ENCODE data around the gene TIGD6. TPM values are rescaled to one million over a fixed set of nuclear protein-coding genes. Genes with fewer than 3 reads are reported as not detected.

The TIGD6 gene
- total RNA-seq, 1 donor from 2014 or later = 2.7 TPM

- DNase-seq (ENCODE audit: low spot score) (no peak), ATAC-seq (no peak)
Observed at GRCh38 chr5:149981206-149981605, 19.2 kb downstream of the TIGD6 start.

DNA sequence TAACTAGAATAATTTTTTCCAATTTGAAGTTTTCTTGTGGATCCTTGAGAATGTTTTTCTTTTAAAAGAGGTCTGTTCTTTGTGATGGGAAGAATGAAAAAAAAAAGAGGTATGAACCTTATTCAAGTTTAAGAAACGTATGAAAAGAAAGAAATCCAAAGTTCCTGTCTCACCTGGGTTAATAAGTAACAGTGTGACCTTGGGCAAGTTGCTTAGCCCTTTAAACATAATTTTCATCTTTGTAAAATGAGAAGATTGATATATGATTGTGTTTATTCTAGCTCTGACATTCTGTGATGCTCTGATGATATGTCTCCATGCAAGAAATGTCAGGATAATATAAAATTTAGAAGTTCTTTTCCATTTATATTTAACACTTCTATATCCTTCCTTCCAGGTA, 20.6 kb downstream of the TIGD6 start:
- no peak for DNase-seq (ENCODE audit: low spot score)
- ATAC-seq = no peak

DNA sequence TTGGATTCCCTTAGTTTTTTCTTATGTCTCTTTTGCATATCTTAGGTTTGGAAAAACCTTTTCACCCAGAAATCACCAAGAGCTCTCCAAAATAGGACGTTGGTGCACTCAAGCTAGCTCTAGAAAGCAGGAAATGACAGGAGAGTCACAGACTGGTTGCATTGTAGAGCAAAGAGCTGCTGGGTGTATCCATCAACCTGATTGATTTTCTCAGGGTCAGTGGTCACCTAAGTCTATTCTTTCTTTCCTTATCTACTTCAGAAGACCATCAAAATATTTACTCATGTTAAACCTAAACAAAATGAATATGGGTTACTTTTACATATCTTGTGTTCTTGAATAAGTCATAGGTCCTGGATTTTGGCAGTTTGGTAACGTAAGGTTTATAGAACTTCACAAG, 25.0 kb downstream of the TIGD6 start:
- no peak for DNase-seq (ENCODE audit: low spot score)
- no peak for ATAC-seq

DNA sequence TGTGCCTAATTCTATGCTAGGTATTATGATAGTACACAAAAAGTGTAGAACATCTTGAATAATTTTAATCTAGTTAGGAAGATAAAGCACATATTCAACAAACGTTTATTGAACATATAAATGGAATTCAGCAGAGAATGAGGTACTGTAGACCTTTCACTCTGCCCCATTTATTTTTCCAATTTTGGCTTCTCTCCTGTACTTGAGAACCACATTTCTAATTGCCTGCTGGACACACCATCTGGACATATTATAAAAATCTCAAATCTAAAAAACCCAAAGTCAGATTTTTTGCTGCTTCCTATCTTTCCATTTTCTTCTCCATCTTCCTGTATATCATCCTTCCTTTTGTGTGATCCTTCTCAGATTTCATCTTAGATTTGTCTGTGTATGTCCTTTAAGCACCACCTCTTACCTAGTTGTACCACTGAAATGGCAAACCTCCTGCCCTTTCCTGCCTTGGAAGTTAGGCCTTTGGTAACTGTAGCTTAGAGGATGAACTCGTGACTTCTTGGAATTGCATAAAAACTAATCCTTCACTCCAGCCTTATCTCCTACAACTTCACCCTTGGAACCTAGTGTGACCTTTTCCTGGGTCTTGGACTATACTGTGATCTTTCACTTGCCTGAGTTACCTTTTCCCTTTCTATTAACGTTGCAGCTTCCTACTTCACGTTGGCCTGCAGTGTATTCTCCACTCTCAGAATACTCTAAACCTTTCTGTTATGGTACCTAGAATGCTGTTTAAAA, 31.1 kb downstream of the TIGD6 start:
- no peak for DNase-seq (ENCODE audit: low spot score)
- no peak for ATAC-seq

DNA sequence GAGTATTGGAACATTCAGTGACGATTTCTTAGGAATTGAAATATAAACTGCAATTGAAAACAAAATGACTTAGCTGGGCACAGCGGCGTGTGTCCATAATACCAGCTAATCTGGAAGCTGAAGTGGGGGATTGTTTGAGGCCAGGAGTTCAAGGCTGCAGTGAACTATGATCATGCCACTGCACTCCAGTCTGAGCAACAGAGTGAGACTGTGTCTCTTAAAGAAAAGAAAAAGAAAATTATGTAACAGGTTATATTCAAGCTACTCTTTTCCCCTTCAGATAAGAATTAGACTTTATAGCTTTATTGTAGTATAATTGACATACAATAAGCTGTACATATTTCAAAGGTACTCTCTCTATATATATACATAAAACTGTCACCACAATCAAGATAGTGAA, 33.5 kb downstream of the TIGD6 start:
- no peak for DNase-seq (ENCODE audit: low spot score)
- ATAC-seq = no peak

DNA sequence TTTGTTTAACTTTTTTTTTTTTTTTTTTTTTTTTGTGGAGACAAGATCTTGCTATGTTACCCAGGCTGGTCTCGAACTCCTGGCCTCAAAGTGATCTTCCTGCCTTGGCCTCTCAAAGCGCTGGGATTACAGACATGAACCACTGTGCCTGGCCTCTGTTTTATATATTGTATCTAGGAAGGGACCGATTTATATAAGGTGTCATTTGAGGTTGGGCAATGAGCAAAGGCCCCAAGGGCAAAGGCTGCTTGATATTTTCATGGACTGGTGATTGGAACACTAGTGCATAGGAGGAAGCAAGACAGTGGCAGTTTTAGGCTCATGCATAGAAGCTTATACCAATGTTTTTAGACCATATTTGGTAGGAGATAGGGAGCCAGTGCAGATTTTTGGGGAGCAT, 36.7 kb downstream of the TIGD6 start:
- DNase-seq (ENCODE audit: low spot score) = no peak
- ATAC-seq = no peak

DNA sequence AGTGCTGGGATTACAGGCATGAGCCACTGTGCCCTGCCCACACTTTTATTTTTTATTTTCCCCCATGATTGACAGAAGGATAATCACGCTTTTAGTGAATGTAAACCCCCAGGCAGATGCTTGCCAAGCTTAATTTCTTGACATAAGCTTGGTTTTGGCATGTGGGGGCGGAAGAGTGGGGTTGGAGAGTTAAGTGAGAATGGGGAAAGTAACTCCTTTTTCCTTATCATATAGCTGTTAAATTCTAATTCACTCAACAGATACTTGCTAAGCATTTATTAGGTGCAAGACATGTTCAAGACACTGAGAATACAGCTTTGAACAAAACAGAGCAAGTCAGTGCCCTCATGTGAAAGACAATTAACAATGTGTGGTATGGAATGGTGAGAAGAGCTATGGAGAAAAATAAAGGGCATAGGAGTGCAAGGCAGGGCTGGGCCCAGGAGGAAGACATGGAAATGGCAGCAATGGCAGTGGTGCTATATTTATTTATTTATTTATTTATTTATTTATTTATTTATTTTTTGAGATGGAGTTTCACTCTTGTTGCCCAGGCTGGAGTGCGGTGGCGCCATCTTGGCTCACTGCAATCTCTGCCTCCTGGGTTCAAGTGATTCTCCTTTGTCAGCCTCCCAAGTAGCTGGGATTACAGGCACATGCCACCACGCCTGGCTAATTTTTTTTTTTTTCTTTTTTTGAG, 37.7 kb downstream of the TIGD6 start:
- DNase-seq (ENCODE audit: low spot score) (no peak), ATAC-seq (no peak)

DNA sequence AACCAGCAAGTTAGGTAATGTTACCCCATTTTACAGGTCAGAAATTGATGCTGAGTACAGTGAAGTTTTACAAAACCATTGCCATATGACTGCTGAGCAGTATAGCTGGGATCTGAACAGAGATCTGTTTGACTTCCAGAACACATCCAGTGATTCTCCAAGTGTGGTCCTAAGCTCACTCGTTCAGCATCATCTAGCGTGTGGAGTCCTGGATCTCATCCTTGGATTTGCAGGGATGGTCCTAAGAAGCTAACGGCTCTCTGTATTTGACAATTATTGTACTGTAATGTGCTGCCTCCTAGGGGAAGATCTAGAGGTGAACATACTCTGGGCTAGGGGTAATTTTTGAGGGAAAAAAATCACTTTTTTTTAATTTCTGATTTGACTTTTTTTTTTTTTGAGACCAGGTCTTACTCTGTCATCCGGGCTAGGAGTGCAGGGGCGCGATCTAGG, 38.5 kb downstream of the TIGD6 start:
- ATAC-seq (no peak), DNase-seq (ENCODE audit: low spot score) (no peak)

DNA sequence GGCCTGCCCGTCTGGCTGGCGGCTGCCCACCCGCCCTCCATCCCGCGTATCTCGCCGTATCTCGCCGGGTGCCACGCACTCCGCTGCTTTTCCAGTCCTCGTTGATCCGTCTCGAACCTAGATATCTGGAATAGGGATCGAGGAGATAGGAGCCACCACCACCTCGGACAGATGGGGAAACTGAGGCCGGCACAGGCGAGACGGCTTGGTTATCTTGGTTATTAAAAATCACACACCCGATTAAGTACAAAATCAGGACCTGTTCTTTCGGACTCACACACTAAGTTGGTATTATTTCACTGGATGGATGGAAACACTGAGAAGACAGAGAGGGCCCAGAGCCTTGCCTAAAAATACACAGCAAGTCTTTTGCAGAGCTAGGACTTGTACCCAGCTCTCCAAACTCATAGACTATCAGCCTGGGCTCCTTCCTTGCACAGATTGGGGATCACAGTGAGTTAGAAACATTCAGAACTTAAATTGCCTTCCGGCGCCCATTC, 39.2 kb downstream of the TIGD6 start:
- DNase-seq (ENCODE audit: low spot score) = no peak
- no peak for ATAC-seq

GRCh38 chr5:149960272-149961185, 39.9 kb downstream of the TIGD6 start, which contains the start of gene SLC26A2:
Gene SLC26A2 (plus strand): TSS chr5:149960758. CDS start chr5:149977653, 16,895 bp downstream.
- DNase-seq (ENCODE audit: low spot score) (peak; percentile 98), ATAC-seq (peak; percentile 98)

DNA sequence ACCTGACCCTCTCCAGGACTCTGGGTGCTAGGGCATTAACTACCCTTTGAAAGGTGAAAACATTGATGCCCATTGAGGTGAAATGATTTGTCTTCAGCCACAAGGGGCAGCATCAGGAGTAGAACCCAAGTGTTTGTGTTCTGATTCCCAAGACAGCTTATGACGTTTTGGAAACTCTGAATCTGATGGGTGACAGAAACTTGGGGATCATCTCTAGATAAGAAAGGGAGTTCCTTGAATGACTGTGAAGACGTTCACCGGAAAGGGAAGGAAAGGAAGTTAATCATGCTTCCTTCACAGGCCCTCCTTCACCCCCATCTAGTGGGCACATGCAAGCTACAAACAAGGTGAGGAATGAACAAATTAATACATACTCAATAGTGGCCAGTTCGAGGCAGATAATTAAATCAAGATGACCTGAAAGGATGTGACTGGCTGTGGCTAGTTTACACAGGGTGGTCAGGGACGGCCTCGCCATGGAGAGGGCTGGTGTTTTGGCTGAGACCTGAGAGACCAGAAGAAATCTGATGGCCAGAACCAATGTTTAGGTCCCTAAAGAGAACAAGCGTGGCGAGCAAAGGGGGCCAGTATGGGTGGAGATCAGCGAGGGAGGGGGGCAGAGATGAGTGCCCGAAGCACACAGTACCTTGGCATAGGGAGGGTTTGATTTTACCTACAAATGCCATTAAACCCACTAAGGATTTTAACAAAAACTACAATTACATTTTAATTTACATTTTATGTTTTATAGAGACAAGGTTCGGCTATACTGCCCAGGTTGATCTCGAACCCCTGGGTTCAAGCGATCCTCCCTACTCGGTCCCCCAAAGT, 40.8 kb downstream of the TIGD6 start:
- ATAC-seq (no peak), DNase-seq (ENCODE audit: low spot score) (no peak)

DNA sequence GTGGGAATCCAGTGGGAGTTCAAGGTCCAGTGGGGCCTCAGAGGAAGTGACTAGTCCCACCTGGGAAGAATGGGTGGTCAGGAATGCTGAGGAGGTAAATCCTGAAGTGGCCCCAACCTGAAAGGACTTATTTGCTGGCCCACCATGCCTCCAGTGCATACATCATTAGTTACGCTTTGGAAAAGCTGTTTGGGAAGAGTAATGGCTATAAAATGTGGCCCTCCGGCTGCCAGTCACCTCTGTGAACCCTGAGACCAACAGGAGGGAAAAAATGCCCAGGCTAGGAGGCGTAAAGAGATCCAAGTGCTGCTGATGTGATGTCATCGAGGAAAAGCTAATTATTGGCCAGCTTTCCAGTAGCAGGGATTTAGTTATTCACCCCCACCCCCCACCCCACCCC, 42.6 kb downstream of the TIGD6 start:
- ATAC-seq (no peak), DNase-seq (ENCODE audit: low spot score) (no peak)

GRCh38 chr5:149956685-149957084, 43.8 kb downstream of the TIGD6 start:
- no peak for DNase-seq (ENCODE audit: low spot score)
- ATAC-seq = no peak

DNA sequence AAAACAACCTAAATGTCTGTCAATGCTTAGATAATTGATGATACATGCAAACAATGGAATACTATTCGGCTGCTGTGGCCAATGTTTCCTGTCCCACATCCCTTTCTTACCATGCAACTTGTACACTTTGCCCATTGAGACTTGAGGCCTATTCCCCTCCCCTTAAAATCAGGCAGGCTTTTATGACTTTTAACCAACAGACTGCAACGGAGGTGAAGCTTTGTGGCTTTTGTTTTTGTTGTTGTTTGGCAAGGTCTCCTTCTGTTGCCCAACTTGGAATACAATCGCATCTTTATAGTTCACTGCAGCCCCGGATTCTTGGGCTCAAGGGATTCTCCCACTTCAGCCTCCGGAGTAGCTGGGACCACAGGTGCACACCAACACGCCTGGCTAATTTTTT, 45.7 kb downstream of the TIGD6 start:
- DNase-seq (ENCODE audit: low spot score) (no peak), ATAC-seq (no peak)

DNA sequence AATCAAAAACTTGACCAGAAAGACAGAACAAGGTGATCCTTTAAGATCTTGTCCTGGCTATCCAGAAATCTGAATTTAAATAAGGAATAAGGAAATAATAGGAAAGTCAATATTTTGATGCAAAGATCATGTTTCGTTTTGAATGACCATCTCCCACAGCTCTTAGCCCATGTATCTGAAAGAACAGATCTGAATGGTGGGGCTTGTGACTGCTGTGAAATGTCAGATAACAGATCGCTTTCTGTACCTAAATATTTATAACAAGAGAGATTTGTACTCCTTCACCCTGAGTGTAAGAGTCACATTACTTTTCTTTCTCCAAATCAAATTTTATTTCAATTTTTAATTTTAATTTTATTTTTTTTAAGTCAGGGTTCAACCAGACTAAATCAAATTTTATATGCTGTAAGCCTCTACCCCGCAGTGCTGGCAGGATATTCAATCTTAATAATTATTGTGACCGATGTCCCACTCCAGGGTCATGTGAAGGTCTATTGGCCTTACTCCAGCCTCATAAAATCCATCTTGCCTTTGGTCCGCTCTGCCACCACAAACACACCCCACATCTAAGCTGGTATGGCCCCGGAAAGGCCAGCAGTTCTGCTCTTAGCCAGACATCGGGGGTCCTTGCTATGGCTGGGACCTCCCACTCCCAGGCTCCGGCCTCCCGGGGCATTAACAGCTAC, 46.9 kb downstream of the TIGD6 start:
- DNase-seq (ENCODE audit: low spot score) (no peak), ATAC-seq (no peak)

- ATAC-seq (no peak), DNase-seq (ENCODE audit: low spot score) (no peak)
Observed at GRCh38 chr5:149951138-149951749, 49.2 kb downstream of the TIGD6 start.

- no peak for DNase-seq (ENCODE audit: low spot score)
- no peak for ATAC-seq
Observed at GRCh38 chr5:149948993-149949392, 51.5 kb downstream of the TIGD6 start.

GRCh38 chr5:149946118-149946517, 54.3 kb downstream of the TIGD6 start:
- no peak for DNase-seq (ENCODE audit: low spot score)
- no peak for ATAC-seq

GRCh38 chr5:149944666-149945065, 55.8 kb downstream of the TIGD6 start, which contains the start of gene PDE6A:
Gene PDE6A (minus strand): TSS chr5:149944793. CDS start chr5:149944673, 120 bp downstream.
- ATAC-seq (no peak), DNase-seq (ENCODE audit: low spot score) (no peak)
